Measurements from ENCODE around the gene KPNB1. TPM values are rescaled to one million over a fixed set of nuclear protein-coding genes. Genes with fewer than 3 reads are reported as not detected.

KPNB1 gene
- polyA plus RNA-seq, 1 donor from 2014 or later: 28.4 TPM

GRCh38 chr17:47729476-47729875, 79.8 kb downstream of the KPNB1 start:
- Mint-ChIP-seq H3K27me3 (peaks cover 4% of the 10 kb centered on the region), H3K4me3 (no peak overlapping the region), H3K36me3 (no peaks in the 10 kb centered on the region), H3K9me3 (no peaks in the 10 kb centered on the region), H3K27ac (no peak overlapping the region), H3K4me1 (peaks cover 3 to 15% (median 11%) of the 10 kb centered on the region in 3 donors)

GRCh38 chr17:47730681-47731080, 81.0 kb downstream of the KPNB1 start:
- no peaks in the 10 kb centered on the region for H3K36me3 Mint-ChIP-seq
- H3K27ac Mint-ChIP-seq: peak overlapping the region in 1 of 3 donors; percentile 88
- peaks cover 3 to 21% (median 20%) of the 10 kb centered on the region in 3 donors for H3K4me1 Mint-ChIP-seq
- H3K4me3 Mint-ChIP-seq: peak overlapping the region in 1 of 4 donors; percentile 63
- H3K9me3 Mint-ChIP-seq: no peaks in the 10 kb centered on the region
- peaks cover 3% of the 10 kb centered on the region for H3K27me3 Mint-ChIP-seq

DNA sequence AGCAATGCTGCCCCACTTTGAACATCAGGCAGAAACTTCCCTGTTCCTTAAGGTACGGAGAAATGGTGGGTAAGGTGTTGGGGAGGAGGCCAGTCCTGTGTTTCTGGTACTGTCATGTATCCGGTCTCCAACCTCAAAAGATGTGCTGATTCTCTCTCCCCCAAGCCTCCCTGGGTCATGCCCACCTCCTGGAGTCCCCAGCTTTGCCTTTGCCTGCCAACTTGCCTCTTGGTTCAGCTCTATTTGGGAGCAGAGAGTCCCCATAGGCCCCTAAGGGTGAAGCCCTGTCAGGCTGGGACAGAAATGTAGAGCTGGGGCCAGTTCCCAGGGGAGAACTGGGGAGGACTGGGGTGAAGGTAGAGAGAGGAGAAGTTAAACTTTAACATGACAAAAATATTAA, 81.7 kb downstream of the KPNB1 start:
- H3K4me3 Mint-ChIP-seq: peak overlapping the region in 2 of 4 donors; percentile 41 to 72
- no peaks in the 10 kb centered on the region for H3K9me3 Mint-ChIP-seq
- H3K4me1 Mint-ChIP-seq: peaks cover 3 to 24% (median 21%) of the 10 kb centered on the region in 3 donors
- no peaks in the 10 kb centered on the region for H3K27me3 Mint-ChIP-seq
- H3K36me3 Mint-ChIP-seq: no peaks in the 10 kb centered on the region
- H3K27ac Mint-ChIP-seq: peak overlapping the region in 1 of 3 donors; percentile 88

DNA sequence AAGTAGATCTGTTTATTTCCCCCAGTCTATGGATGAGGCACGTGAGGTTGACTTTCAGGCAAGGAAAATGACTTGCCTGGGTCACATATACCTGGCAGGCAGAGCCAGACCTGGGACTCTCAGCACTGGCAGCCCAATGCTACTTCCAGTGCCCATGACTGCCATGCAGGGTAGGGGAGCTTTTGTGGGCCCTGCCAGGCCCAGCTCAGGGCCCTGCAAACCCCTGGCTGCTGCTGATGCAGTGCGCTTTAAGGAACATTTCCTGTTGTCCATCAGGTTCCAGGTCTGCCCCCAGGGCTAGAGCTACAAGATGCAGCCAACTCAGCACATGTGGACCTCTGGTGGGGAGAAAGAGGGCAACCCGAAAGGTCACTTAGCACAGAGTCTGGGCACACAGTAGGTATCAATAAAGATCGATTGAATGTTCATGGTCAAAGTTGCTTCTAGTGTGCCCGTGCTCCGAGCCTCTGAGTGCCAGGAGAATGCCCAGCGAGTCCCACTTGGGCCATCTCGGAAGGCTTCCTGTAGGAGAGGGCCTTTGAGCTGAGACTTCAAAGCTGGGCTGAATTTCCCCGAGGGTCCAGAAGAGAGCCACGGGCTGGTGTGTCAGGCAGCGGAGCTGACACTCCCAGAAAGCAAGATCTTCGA, 82.8 kb downstream of the KPNB1 start:
- Mint-ChIP-seq H3K27ac (peak overlapping the region in 2 of 3 donors; percentile 46 to 76), H3K4me3 (peak overlapping the region; percentile 69 to 89 (median 80)), H3K4me1 (peaks cover 8 to 30% (median 21%) of the 10 kb centered on the region in 3 donors)

DNA sequence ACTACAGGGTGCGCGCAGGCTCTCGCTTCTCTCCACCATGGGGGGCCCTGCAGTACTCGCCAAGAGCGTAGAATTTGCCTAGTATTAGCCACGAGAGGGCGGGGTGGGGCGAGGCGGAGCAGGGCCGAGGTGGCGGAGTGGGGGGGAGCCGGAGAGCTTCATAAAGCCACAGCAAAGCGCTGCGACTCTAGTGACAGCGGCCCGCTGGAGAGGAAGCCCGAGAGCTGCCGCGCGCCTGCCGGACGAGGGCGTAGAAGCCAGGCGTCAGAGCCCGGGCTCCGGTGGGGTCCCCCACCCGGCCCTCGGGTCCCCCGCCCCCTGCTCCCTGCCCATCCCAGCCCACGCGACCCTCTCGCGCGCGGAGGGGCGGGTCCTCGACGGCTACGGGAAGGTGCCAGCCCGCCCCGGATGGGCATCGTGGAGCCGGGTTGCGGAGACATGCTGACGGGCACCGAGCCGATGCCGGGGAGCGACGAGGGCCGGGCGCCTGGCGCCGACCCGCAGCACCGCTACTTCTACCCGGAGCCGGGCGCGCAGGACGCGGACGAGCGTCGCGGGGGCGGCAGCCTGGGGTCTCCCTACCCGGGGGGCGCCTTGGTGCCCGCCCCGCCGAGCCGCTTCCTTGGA, 83.4 kb downstream of the KPNB1 start, which contains the start of gene TBX21:
TBX21 (plus strand) TSS at position 190 of the 627 bp plus-strand sequence; CDS start at position 409, 219 bp downstream.
- peak within 1 kb of the TSS; percentile 89 to 96 (median 94) for H3K4me3 Mint-ChIP-seq
- H3K4me1 Mint-ChIP-seq: peaks cover 8 to 30% (median 21%) of the 10 kb centered on the region in 3 donors
- H3K27me3 Mint-ChIP-seq: no peaks in the 10 kb centered on the region
- no peaks in the 10 kb centered on the region for H3K9me3 Mint-ChIP-seq
- H3K27ac Mint-ChIP-seq: peak within 1 kb of the TSS; percentile 75 to 97 (median 76)
- H3K36me3 Mint-ChIP-seq: no peaks in the 10 kb centered on the region

More for the DNA sequence above, 82.8 kb downstream of the KPNB1 start:
- H3K36me3 Mint-ChIP-seq: no peaks in the 10 kb centered on the region
- H3K27me3 Mint-ChIP-seq: no peaks in the 10 kb centered on the region
- no peaks in the 10 kb centered on the region for H3K9me3 Mint-ChIP-seq

DNA sequence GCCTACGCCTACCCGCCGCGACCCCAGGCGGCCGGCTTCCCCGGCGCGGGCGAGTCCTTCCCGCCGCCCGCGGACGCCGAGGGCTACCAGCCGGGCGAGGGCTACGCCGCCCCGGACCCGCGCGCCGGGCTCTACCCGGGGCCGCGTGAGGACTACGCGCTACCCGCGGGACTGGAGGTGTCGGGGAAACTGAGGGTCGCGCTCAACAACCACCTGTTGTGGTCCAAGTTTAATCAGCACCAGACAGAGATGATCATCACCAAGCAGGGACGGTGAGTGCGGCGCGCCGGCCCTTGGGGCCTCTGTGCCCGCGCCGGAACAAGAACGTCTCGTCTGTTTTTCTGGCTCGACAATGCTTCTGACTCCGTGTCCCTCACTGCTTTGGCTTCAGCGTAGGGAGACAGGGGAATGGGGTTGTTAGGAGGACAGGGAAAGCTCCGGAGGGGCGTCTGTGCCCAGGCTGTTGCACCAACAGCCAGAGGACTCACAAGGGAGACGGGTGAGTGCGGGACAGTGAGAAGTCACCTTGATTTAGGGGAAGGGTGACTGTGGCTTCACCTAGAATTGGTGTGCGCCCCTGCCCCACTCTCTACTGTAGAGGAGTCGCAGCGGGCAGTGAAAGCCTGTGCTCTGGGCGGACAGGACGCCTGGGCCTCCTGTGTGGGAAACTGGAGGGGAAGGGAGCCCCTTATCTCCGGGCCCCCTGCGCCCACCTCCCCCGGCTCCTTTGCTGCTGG, 84.1 kb downstream of the KPNB1 start:
- Mint-ChIP-seq H3K4me3 (peak overlapping the region; percentile 89 to 96 (median 94)), H3K4me1 (peaks cover 8 to 33% (median 21%) of the 10 kb centered on the region in 3 donors), H3K9me3 (no peaks in the 10 kb centered on the region), H3K27me3 (no peaks in the 10 kb centered on the region), H3K36me3 (no peaks in the 10 kb centered on the region), H3K27ac (peak overlapping the region; percentile 47 to 97 (median 75))

GRCh38 chr17:47735139-47735464, 85.4 kb downstream of the KPNB1 start:
- H3K27me3 Mint-ChIP-seq: no peaks in the 10 kb centered on the region
- peaks cover 8 to 35% (median 23%) of the 10 kb centered on the region in 3 donors for H3K4me1 Mint-ChIP-seq
- peak overlapping the region; percentile 57 to 97 (median 93) for H3K27ac Mint-ChIP-seq
- no peaks in the 10 kb centered on the region for H3K9me3 Mint-ChIP-seq
- peak overlapping the region; percentile 89 to 96 (median 94) for H3K4me3 Mint-ChIP-seq
- no peaks in the 10 kb centered on the region for H3K36me3 Mint-ChIP-seq

Other genes with a start within 250 kb of the KPNB1 start
- 45.0 TPM for gene NPEPPS, start 118.8 kb upstream of the KPNB1 start, polyA plus RNA-seq
- gene TBKBP1, start 44.2 kb downstream of the KPNB1 start, polyA plus RNA-seq: 0.24 TPM
- 10.0 TPM for gene TBX21, start 83.3 kb downstream of the KPNB1 start, polyA plus RNA-seq
- 8.7 TPM for gene OSBPL7, start 171.9 kb downstream of the KPNB1 start, polyA plus RNA-seq
- gene MRPL10, start 181.6 kb downstream of the KPNB1 start, polyA plus RNA-seq: 36.2 TPM
- 0.90 TPM for gene LRRC46, start 181.8 kb downstream of the KPNB1 start, polyA plus RNA-seq
- gene SCRN2, start 191.4 kb downstream of the KPNB1 start, polyA plus RNA-seq: 19.8 TPM
- not detected for gene SP6, start 201.2 kb downstream of the KPNB1 start, polyA plus RNA-seq
- gene SP2, start 246.3 kb downstream of the KPNB1 start, polyA plus RNA-seq: 13.7 TPM

Data from IgD-negative memory B cell (primary cell).